Caco-2 (cell line): Measurements from ENCODE around the gene TEX19. TPM values are rescaled to one million over a fixed set of nuclear protein-coding genes. Genes with fewer than 3 reads are reported as not detected.
"Not testable (repeated sequence)": the region's sequence is repeated elsewhere in the genome, so short reads cannot be mapped to it uniquely, and the experiment has no call there.

ENCODE experiments used
- BruUV-seq: library from RNA; stranded (reverse); fragments of 400-500 nt; replicated peaks from 2 replicates; lab custom pipeline; 2021; lab: Mats Ljungman, UMichigan
- CTCF ChIA-PET: fragments of 300-600 bp; sonication (Branson Sonifier 250); formaldehyde crosslinking; loops from one replicate; lab custom pipeline; 2022; ENCODE audit warnings: antibody characterized with exemption; lab: Charles Lee
- POLR2A ChIA-PET: fragments of 300-600 bp; sonication (Branson Sonifier 250); formaldehyde crosslinking; loops from one replicate; lab custom pipeline; 2022; ENCODE audit warnings: antibody characterized with exemption; lab: Charles Lee
- DNase-seq, 2 experiments: peaks; one replicate each; pipeline versions ENCODE4 v3.0.0 to v3.0.0-alpha.2; 2020 to 2022
- H3K27me3 ChIP-seq: replicated peaks from 2 replicates; pipeline ENCODE4 v1.6.0; 2011; ENCODE audit warnings: low read length; ENCODE audit not compliant: control insufficient read depth, insufficient read depth
- H3K36me3 ChIP-seq: 2 replicates; pipeline ENCODE4 v1.5.1; 2011; ENCODE audit warnings: low read length; ENCODE audit not compliant: control insufficient read depth, insufficient read depth
- H3K4me1 ChIP-seq: fragments of 250-450 bp; sonication (Bioruptor Pico); 2 replicates; pipeline ENCODE4 v1.5.1; 2020; ENCODE audit warnings: mild to moderate bottlenecking
- H3K4me3 ChIP-seq: 2 replicates; pipeline ENCODE4 v1.5.1; 2011; ENCODE audit warnings: low read depth, mild to moderate bottlenecking, control low read depth, low read length
- H3K9me3 ChIP-seq: fragments of 250-450 bp; sonication (Bioruptor Pico); 2 replicates; pipeline ENCODE4 v1.5.1; 2020; ENCODE audit warnings: mild to moderate bottlenecking, moderate library complexity
- H3K27ac Mint-ChIP-seq: one replicate; pipeline ENCODE4 v1.8.0; 2022; ENCODE audit warnings: mixed read lengths; ENCODE audit not compliant: unreplicated experiment
- H3K27me3 Mint-ChIP-seq: one replicate; pipeline ENCODE4 v1.8.0; 2022; ENCODE audit warnings: mixed read lengths; ENCODE audit not compliant: insufficient read depth, unreplicated experiment
- H3K36me3 Mint-ChIP-seq: one replicate; pipeline ENCODE4 v1.8.0; 2022; ENCODE audit warnings: mild to moderate bottlenecking, mixed read lengths; ENCODE audit not compliant: insufficient read depth, unreplicated experiment
- H3K4me1 Mint-ChIP-seq: one replicate; pipeline ENCODE4 v1.8.0; 2022; ENCODE audit warnings: low read depth, mixed read lengths; ENCODE audit not compliant: unreplicated experiment
- H3K4me3 Mint-ChIP-seq: one replicate; pipeline ENCODE4 v1.8.0; 2022; ENCODE audit warnings: mild to moderate bottlenecking, moderate library complexity, mixed read lengths; ENCODE audit not compliant: unreplicated experiment
- H3K9me3 Mint-ChIP-seq: one replicate; pipeline ENCODE4 v1.8.0; 2022; ENCODE audit warnings: mixed read lengths; ENCODE audit not compliant: unreplicated experiment
- CTCF ChIP-seq, 2 experiments: fragments of 200-600 bp in 1 of 2; IDR thresholded peaks; 1 replicate in 1 of 2; 2 replicates in 1 of 2; pipeline versions ENCODE4 v1.5.1 to v1.8.0; 2011 to 2022; ENCODE audit warnings: antibody characterized with exemption in 1 of 2, control low read depth in 1 of 2, inconsistent platforms in 1 of 2, low read depth in 1 of 2, low read length in 1 of 2, mild to moderate bottlenecking in 1 of 2, moderate library complexity in 1 of 2; ENCODE audit not compliant: insufficient read depth in 1 of 2, severe bottlenecking in 1 of 2, unreplicated experiment in 1 of 2
- intact Hi-C: fragments of 100-400 bp; cut with micrococcal nuclease; formaldehyde crosslinking; loops from one replicate; pipeline ENCODE4 v1.10.0; 2022; ENCODE audit not compliant: unreplicated experiment
- total RNA-seq: library from RNA; stranded (reverse); gene quantifications from 2 replicates; pipeline ENCODE4 v1.2.3, GENCODE V29; 2022

Gene TEX19
- total RNA-seq, 1 experiment from 2014 or later = 4.2 TPM

- intact Hi-C loops = not testable (repeated sequence)
Measured at GRCh38 chr17:82382220-82382932, 23.3 kb downstream of the TEX19 start.

GRCh38 chr17:82382933-82383255, 23.8 kb downstream of the TEX19 start:
- no peak for DNase-seq
- peaks cover 9% of the 10 kb centered on the region; the same call in 1 of the 2 replicates for H3K4me1 ChIP-seq
- H3K36me3 ChIP-seq = no peaks in the 10 kb centered on the region
- no peak for TF ChIP-seq CTCF (IDR thresholded peaks at IDR 0.05; ENCODE audit: insufficient read depth in 1 of 2, low read depth in 1 of 2, low read length in 1 of 2, severe bottlenecking in 1 of 2, unreplicated experiment in 1 of 2)
- Mint-ChIP-seq H3K36me3 (no peaks in the 10 kb centered on the region), H3K9me3 (no peaks in the 10 kb centered on the region), H3K4me3 (no peak overlapping the region), H3K4me1 (no peaks in the 10 kb centered on the region), H3K27ac (no peak overlapping the region), H3K27me3 (no peaks in the 10 kb centered on the region)
- no peaks in the 10 kb centered on the region for H3K27me3 ChIP-seq
- no peak overlapping the region for H3K4me3 ChIP-seq
- no peaks in the 10 kb centered on the region for H3K9me3 ChIP-seq
- intact Hi-C loops = no loop called here
- no TSS peak for BruUV-seq
- ChIA-PET POLR2A (no interaction called here), CTCF (no interaction called here)

More at GRCh38 chr17:82382220-82382932, 23.3 kb downstream of the TEX19 start:
- H3K9me3 Mint-ChIP-seq, CTCF ChIA-PET, H3K4me3 ChIP-seq, H3K36me3 ChIP-seq, BruUV-seq, H3K27ac Mint-ChIP-seq, H3K36me3 Mint-ChIP-seq, H3K4me1 ChIP-seq, H3K27me3 Mint-ChIP-seq, H3K27me3 ChIP-seq, DNase-seq, H3K4me1 Mint-ChIP-seq, H3K4me3 Mint-ChIP-seq, H3K9me3 ChIP-seq: not testable (repeated sequence)
- POLR2A ChIA-PET = interaction anchor here (0.7 kb wide), 1 partner anchor 454 kb away, joined by 10 read pairs; no protein-coding TSS in a partner anchor

GRCh38 chr17:82383411-82383810, 24.4 kb downstream of the TEX19 start:
- Histone ChIP-seq H3K36me3 (no peaks in the 10 kb centered on the region), H3K4me1 (peaks cover 9% of the 10 kb centered on the region; the same call in 1 of the 2 replicates), H3K9me3 (no peaks in the 10 kb centered on the region), H3K4me3 (no peak overlapping the region), H3K27me3 (no peaks in the 10 kb centered on the region)
- no peak for TF ChIP-seq CTCF (IDR thresholded peaks at IDR 0.05; ENCODE audit: insufficient read depth in 1 of 2, low read depth in 1 of 2, low read length in 1 of 2, severe bottlenecking in 1 of 2, unreplicated experiment in 1 of 2)
- no peaks in the 10 kb centered on the region for H3K4me1 Mint-ChIP-seq
- ChIA-PET POLR2A (no interaction called here), CTCF (no interaction called here)
- no peaks in the 10 kb centered on the region for H3K9me3 Mint-ChIP-seq
- H3K27ac Mint-ChIP-seq = no peak overlapping the region
- no peak for DNase-seq
- H3K36me3 Mint-ChIP-seq = no peaks in the 10 kb centered on the region
- intact Hi-C loops = no loop called here
- no peak overlapping the region for H3K4me3 Mint-ChIP-seq
- no TSS peak for BruUV-seq
- no peaks in the 10 kb centered on the region for H3K27me3 Mint-ChIP-seq
